Gastroesophageal sphincter (tissue), 3 donors: Measurements from ENCODE around the gene PICK1.

ENCODE experiments used
- CTCF ChIP-seq, 4 experiments: fragments of 200-600 bp in 2 of 4; fragments of 450-650 bp in 2 of 4; sonication (generic) in 1 of 4; IDR thresholded peaks; one replicate each; pipeline ENCODE4 v1.5.1; 2017 to 2019; ENCODE audit warnings: antibody characterized with exemption in 4 of 4, mild to moderate bottlenecking in 2 of 4, moderate library complexity in 2 of 4
- EP300 ChIP-seq: sonication (generic); formaldehyde crosslinking; IDR thresholded peaks from one replicate; pipeline ENCODE4 v1.6.1; 2017; ENCODE audit warnings: antibody characterized with exemption, mild to moderate bottlenecking
- POLR2A ChIP-seq, 2 donors: fragments of 450-650 bp; IDR thresholded peaks; one replicate each; pipeline ENCODE4 v1.6.1; 2017; ENCODE audit warnings: antibody characterized with exemption in 2 of 2, mild to moderate bottlenecking in 2 of 2, moderate library complexity in 1 of 2

GRCh38 chr22:38072322-38073149, 15.3 kb downstream of the PICK1 start:
- no peak for TF ChIP-seq EP300
- no peak for TF ChIP-seq CTCF (IDR thresholded peaks at IDR 0.05)
- TF ChIP-seq POLR2A (IDR thresholded peaks at IDR 0.05), result no peak
